Keratinocyte (primary cell): ENCODE data around the gene SEPTIN5. TPM values are rescaled to one million over a fixed set of nuclear protein-coding genes. Genes with fewer than 3 reads are reported as not detected.
"Not testable (repeated sequence)": the region's sequence is repeated elsewhere in the genome, so short reads cannot be mapped to it uniquely, and the experiment has no call there.

ENCODE experiments used
- DNase-seq: peaks from one replicate; pipeline ENCODE4 v3.0.0-alpha.2; 2011; ENCODE audit warnings: low read depth, missing footprints, low spot score
- FAIRE-seq: peaks from 2 replicates; lab custom pipeline; 2011; peaks lifted over from hg19 to GRCh38; lab: Jason Lieb, UNC
- H2AFZ ChIP-seq: 2 replicates; pipeline ENCODE4 v1.6.0; 2012; ENCODE audit warnings: low read length, control low read depth, inconsistent platforms; ENCODE audit not compliant: control insufficient read depth
- H3K27ac ChIP-seq: 2 replicates; pipeline ENCODE4 v1.5.1; 2011; ENCODE audit warnings: low read length; ENCODE audit not compliant: control insufficient read depth, insufficient read depth
- H3K27me3 ChIP-seq: 3 replicates; pipeline ENCODE4 v1.6.0; 2011; ENCODE audit warnings: low read length; ENCODE audit not compliant: control insufficient read depth, insufficient read depth; ENCODE audit errors: extremely low read depth
- H3K36me3 ChIP-seq, 2 experiments: 2 replicates in 1 of 2; 3 replicates in 1 of 2; pipeline ENCODE4 v1.5.1; 2011; ENCODE audit warnings: low read length in 2 of 2, mild to moderate bottlenecking in 1 of 2; ENCODE audit not compliant: control insufficient read depth in 2 of 2, insufficient read depth in 2 of 2; ENCODE audit errors: extremely low read depth in 1 of 2
- H3K4me1 ChIP-seq: 3 replicates; pipeline ENCODE4 v1.5.1; 2011; ENCODE audit warnings: low read length; ENCODE audit not compliant: control insufficient read depth, insufficient read depth; ENCODE audit errors: extremely low read depth
- H3K4me2 ChIP-seq: 3 replicates; pipeline ENCODE4 v1.6.0; 2011; ENCODE audit warnings: low read depth, low read length; ENCODE audit not compliant: control insufficient read depth, insufficient read depth; ENCODE audit errors: extremely low read depth
- H3K4me3 ChIP-seq, 3 experiments: fragments of 200-600 bp in 1 of 3; sonication (generic) in 1 of 3; 2 replicates in 2 of 3; 3 replicates in 1 of 3; pipeline ENCODE4 v1.5.1; 2011 to 2016; ENCODE audit warnings: low read length in 3 of 3, mild to moderate bottlenecking in 3 of 3, control low read depth in 2 of 3, inconsistent platforms in 1 of 3, low read depth in 1 of 3, mixed read lengths in 1 of 3, mixed run types in 1 of 3, moderate library complexity in 1 of 3; ENCODE audit not compliant: control insufficient read depth in 2 of 3, insufficient read depth in 2 of 3; ENCODE audit errors: extremely low read depth in 1 of 3
- H3K79me2 ChIP-seq: 2 replicates; pipeline ENCODE4 v1.6.0; 2012; ENCODE audit warnings: low read length; ENCODE audit not compliant: control insufficient read depth, insufficient read depth
- H3K9ac ChIP-seq: 3 replicates; pipeline ENCODE4 v1.6.0; 2011; ENCODE audit warnings: low read length; ENCODE audit not compliant: control insufficient read depth, insufficient read depth; ENCODE audit errors: extremely low read depth
- H3K9me1 ChIP-seq: 3 replicates; pipeline ENCODE4 v1.6.0; 2011; ENCODE audit warnings: low read length; ENCODE audit not compliant: control insufficient read depth, insufficient read depth; ENCODE audit errors: extremely low read depth
- H3K9me3 ChIP-seq: 2 replicates; pipeline ENCODE4 v1.5.1; 2012; ENCODE audit warnings: low read depth, low read length; ENCODE audit not compliant: control insufficient read depth
- H4K20me1 ChIP-seq: 3 replicates; pipeline ENCODE4 v1.6.0; 2011; ENCODE audit warnings: low read length; ENCODE audit not compliant: control insufficient read depth, insufficient read depth; ENCODE audit errors: extremely low read depth
- CTCF ChIP-seq, 3 experiments: IDR thresholded peaks in 1 of 3; conservative IDR thresholded peaks in 1 of 3; optimal IDR thresholded peaks in 1 of 3; 2 replicates in 2 of 3; 3 replicates in 1 of 3; pipeline versions ENCODE3 to v1.5.1; 2011; ENCODE audit warnings: low read length in 3 of 3, mild to moderate bottlenecking in 3 of 3, moderate library complexity in 2 of 3, control low read depth in 1 of 3, inconsistent platforms in 1 of 3; ENCODE audit not compliant: insufficient read depth in 2 of 3; ENCODE audit errors: extremely low read depth in 1 of 3
- EZH2 ChIP-seq: IDR thresholded peaks from one replicate; pipeline ENCODE4 v1.6.1; 2012; ENCODE audit warnings: inconsistent platforms, mild to moderate bottlenecking, low read length, moderate library complexity
- dilution Hi-C: fragments of 300-500 bp; cut with MboI; formaldehyde crosslinking; loops from one replicate; pipeline ENCODE4 v1.7.0; 2020; ENCODE audit warnings: low sequenced_read_pairs; ENCODE audit not compliant: extremely low pct_ligation_motif_present
- polyA plus RNA-seq, 5 experiments: library from polyadenylated mRNA; depleted of rRNA in 3 of 5; stranded (reverse) in 3 of 5; stranded (forward) in 1 of 5; unstranded in 1 of 5; fragments of >200 nt; gene quantifications; 1 replicate in 1 of 5; 2 replicates in 3 of 5; 3 replicates in 1 of 5; pipeline versions ENCODE4 v1.2.1 to v1.2.3, GENCODE V29; 2011 to 2012; ENCODE audit warnings: missing spikeins in 2 of 5, low read depth in 1 of 5, low replicate concordance in 1 of 5

SEPTIN5 gene
- polyA plus RNA-seq, 1 donor (not counting 4 experiments of a cell fraction or from before 2014, with no cell fraction given): 2.2 TPM

GRCh38 chr22:19694696-19695095 lies 19.6 kb upstream of the SEPTIN5 start:
- Histone ChIP-seq H3K27me3 (no peaks in the 10 kb centered on the region), H3K36me3 (no peaks in the 10 kb centered on the region)
- dilution Hi-C loops: no loop called here

GRCh38 chr22:19696504-19697276 lies 17.6 kb upstream of the SEPTIN5 start:
- H3K27me3 ChIP-seq: no peaks in the 10 kb centered on the region
- H3K36me3 ChIP-seq: no peaks in the 10 kb centered on the region
- peaks cover 6% of the 10 kb centered on the region for H3K4me1 ChIP-seq
- H3K79me2 ChIP-seq: no peaks in the 10 kb centered on the region
- DNase-seq (no peak), FAIRE-seq (no peak)
- H3K27ac ChIP-seq: no peak overlapping the region
- no peak for TF ChIP-seq EZH2
- TF ChIP-seq CTCF (optimal IDR thresholded peaks at IDR 0.05 in 1 of 3, IDR thresholded peaks at IDR 0.05 in 1 of 3, conservative IDR thresholded peaks at IDR 0.05 in 1 of 3; ENCODE audit: extremely low read depth in 1 of 3, insufficient read depth in 2 of 3, low read length in 3 of 3): no peak
- no peak overlapping the region for H3K4me2 ChIP-seq
- H2AFZ ChIP-seq: no peak overlapping the region
- H3K9ac ChIP-seq: no peak overlapping the region
- no peaks in the 10 kb centered on the region for H3K9me3 ChIP-seq
- no peaks in the 10 kb centered on the region for H3K9me1 ChIP-seq
- dilution Hi-C loops: no loop called here
- H3K4me3 ChIP-seq: no peak overlapping the region
- H4K20me1 ChIP-seq: no peaks in the 10 kb centered on the region

More at GRCh38 chr22:19694696-19695095, 19.6 kb upstream of the SEPTIN5 start:
- Histone ChIP-seq H3K4me3 (no peak overlapping the region), H3K4me2 (no peak overlapping the region), H3K9me1 (no peaks in the 10 kb centered on the region), H3K9ac (no peak overlapping the region), H3K4me1 (peaks cover 9% of the 10 kb centered on the region), H2AFZ (no peak overlapping the region), H3K27ac (no peak overlapping the region), H3K79me2 (no peaks in the 10 kb centered on the region), H4K20me1 (no peaks in the 10 kb centered on the region), H3K9me3 (no peaks in the 10 kb centered on the region)
- TF ChIP-seq CTCF (optimal IDR thresholded peaks at IDR 0.05 in 1 of 3, IDR thresholded peaks at IDR 0.05 in 1 of 3, conservative IDR thresholded peaks at IDR 0.05 in 1 of 3; ENCODE audit: extremely low read depth in 1 of 3, insufficient read depth in 2 of 3, low read length in 3 of 3) (no peak), EZH2 (no peak)
- FAIRE-seq (no peak), DNase-seq (no peak)

GRCh38 chr22:19697871-19698270 lies 16.4 kb upstream of the SEPTIN5 start:
- H3K9ac ChIP-seq, H3K4me3 ChIP-seq, DNase-seq, H3K79me2 ChIP-seq, H2AFZ ChIP-seq, H4K20me1 ChIP-seq, H3K4me2 ChIP-seq, H3K27me3 ChIP-seq, H3K27ac ChIP-seq, FAIRE-seq, H3K9me1 ChIP-seq, H3K9me3 ChIP-seq, H3K36me3 ChIP-seq, dilution Hi-C loops, H3K4me1 ChIP-seq: not testable (repeated sequence)
